GM19395 (cell line): ENCODE data around the gene TDP1.

Experiments
- ATAC-seq: cut with Tn5 transposase; IDR thresholded peaks from one replicate; pipeline ENCODE4 v1.9.1; 2021; ENCODE audit warnings: mild to moderate bottlenecking, moderate library complexity; ENCODE audit not compliant: unreplicated experiment

TDP1 gene

GRCh38 chr14:89955745-89956660 lies at the start of gene TDP1:
TDP1 (plus strand) TSS chr14:89955927; CDS start chr14:89963115, 7,188 bp downstream.
- ATAC-seq = peak; percentile 61

DNA sequence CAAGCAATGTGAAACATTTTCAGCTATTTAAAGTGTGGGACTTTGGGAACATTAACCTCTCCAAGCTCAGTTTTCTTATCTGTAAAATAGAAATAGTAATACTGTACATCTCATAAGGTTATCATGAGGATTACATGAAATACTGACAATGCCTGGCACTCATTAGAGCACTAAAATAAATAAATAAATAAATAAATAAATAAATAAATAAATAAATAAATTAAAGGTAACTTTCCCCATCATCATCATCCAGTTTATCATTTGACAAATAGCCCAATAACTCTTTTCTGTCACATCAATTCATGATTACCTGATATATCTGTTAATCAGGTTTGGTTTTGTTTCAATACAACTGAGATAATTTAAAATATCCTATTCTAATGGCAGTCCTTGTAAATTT lies 49.7 kb upstream of the TDP1 start:
- ATAC-seq = no peak

- ATAC-seq = no peak
Observed at GRCh38 chr14:89907655-89908054, 48.1 kb upstream of the TDP1 start.

DNA sequence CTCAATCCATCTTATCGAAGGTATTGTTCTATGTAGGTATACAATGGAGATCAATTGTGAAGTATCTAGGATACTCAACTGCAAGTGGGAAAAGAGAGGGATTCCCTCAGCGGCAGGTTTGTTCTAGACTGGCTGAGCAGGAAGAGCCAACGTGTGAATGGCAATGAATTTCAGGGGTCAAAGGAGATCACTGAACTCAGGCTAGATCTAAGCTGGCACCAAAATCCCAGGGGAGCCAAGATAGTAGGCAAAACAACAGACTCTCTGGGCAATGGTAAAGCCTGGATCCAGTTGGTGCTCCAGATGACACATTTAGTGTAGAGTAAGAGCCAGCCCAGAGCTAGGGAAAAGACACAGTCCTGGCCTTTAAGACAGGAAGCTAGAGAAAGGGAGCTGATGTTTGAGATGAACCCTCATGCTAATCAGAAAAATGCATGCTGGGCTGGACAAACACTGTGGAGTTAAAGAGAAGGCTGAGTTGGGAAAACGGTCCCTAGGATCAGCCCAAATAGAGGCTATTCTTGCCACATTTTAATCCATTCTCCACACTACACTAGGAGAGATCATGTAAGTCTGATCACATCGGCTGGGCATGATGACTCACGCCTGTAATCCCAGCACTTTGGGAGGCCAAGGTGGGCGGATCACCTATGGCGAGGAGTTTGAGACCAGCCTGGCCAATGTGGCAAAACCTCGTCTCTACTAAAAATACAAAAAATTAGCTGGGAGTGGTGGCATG lies 46.8 kb upstream of the TDP1 start:
- ATAC-seq = no peak

DNA sequence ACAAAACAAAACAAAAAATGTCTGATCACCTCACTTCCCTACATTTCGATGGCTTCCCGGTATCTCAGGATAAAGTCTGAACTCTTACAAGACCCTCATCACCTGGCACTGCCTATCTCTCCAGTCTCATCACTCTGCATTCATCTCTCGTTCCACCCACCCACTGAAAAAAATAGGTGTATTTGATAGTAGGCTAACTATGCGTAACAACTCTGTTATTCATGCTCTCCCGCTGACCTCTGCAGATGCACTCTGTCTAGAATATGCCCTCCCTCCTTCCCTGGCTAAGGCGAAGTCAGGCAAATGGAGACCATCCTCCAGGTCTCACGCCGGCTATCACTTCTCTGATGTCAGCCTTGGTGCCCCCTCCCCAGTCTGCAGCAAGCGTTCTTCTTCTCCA lies 46.1 kb upstream of the TDP1 start:
- ATAC-seq = no peak

DNA sequence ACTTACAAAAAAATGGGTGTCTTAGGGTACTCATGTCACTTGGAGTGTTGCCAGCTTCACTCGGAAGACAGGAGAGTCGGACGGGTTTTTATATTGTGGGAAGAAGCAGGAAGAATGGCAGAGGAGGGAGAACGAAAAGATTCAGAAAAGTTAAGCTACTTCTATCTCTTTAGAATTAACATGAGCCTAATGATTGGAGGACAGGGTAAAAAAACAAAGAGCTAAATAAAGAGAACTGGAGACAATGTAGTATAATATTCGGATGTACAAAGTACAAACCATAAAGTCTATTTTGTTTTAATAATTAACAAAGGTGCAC lies 45.1 kb upstream of the TDP1 start:
- no peak for ATAC-seq

DNA sequence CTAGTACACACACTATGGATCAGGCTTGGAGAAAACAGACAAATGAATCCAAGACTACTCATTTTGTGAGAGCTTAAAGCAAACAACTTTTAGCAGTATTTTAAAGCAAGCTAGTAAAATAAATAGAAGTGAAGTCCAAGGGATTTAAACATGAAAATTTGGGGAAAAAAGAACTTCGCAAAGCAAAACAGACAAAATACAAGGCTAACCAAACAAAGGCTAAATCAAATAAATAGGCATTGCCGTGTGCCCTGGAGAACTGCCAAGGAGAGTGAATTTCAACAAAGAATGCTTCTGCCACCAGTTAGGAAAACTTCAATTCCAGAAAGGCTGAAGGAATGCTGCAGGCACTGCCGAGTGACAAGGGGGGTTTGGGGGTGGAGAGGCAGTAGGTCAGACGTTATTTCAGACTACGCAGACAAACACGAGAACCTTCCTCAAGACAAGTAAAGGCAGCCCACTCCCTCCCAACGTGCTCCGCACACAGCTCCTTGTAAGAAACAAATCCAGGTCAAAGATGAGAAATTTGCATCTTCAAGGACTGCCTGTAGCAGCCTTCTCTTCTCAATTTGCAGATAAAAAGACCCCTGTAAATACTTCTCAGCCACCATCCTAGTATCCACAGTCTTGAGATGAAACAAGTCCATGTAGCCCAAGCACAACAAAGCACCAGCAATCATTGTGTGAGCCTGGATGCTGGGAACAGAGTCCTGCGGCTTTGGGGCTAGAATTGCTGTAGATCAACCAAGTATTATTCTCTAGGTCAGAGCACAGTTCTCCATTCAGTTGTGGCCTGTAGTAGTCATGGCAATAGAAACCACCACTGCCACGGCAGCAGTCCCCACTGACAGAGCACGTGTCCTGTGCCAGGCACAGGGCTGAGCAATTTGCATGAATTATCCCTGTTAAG lies 44.5 kb upstream of the TDP1 start:
- no peak for ATAC-seq

DNA sequence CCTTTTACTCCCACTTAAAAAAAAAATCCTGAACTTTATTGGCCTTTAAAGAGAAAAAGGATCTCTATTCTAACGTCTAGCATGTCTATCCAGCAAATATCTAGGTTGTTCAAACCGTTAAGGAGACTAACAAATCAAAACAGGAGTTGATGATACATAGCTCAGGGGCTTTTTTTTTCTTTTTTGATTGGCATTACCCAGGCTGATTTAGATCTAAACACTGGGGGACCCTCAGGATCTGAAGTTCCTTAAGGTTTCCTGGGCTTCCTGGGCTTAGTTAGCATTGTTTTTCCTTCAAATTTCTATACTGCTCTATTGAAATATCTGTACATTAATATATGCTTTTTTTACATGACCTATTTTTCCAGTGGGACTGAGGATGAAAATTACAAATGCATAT lies 43.5 kb upstream of the TDP1 start:
- ATAC-seq = no peak

- no peak for ATAC-seq
Observed at GRCh38 chr14:89912667-89913211, 43.0 kb upstream of the TDP1 start.

DNA sequence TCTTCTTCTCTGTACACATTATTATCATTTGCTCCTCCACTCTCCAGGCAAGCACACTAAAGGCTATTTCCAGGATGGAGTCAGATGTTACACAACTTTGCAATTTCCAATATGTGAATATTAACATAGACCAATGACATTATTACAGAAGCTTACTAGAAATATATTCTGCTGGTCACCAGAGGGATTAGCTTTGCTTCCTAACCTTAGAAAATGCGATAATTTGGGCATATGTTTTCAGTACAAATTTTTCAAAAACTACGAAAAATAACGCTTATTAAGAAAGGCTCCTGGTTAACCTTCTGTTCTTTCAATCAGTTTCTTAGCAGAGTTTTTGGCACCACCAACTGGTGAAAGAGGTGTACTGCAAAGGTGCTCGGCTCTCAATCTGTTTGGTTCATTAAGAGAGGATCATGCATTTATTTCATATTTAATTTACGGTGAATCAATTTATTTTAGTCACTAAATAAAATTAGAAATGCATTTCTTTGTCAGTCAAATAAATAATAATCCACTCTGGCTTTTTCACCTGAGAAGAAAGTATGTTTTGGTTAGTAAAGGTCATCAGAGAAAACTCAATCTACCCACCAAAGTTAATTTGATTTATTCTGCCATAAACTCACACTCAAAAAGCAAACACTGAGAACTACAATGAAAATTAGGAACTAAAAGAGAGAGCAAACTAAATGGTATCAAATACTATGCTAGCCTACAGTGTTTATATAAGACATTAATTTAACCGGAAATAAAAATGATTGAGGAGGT lies 40.4 kb upstream of the TDP1 start:
- ATAC-seq = peak; percentile 60

- no peak for ATAC-seq
Observed at GRCh38 chr14:89918721-89919120, 37.0 kb upstream of the TDP1 start.

DNA sequence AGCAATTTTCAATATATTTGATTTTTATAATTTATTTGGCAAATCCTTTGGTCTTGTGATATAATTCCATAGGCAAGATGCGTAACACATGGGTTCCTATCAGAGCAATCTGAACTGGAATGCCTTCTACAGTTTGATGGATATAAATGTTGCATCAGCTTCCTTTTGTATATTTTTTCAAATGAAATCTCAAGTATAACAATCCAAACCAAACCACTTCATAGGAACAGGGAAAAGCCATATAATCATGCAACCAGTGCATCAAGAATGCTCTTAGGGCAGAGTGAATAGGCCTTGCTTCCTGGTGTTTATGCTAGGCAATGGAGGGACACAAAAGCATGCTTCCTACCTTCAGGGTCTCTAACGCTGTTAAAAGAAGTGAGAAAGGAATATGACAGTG lies 35.7 kb upstream of the TDP1 start:
- no peak for ATAC-seq

GRCh38 chr14:89921346-89921745 lies 34.4 kb upstream of the TDP1 start:
- no peak for ATAC-seq

GRCh38 chr14:89922031-89922907 lies 33.5 kb upstream of the TDP1 start:
- ATAC-seq = no peak

GRCh38 chr14:89924268-89924667 lies 31.5 kb upstream of the TDP1 start:
- no peak for ATAC-seq

GRCh38 chr14:89926694-89927093 lies 29.0 kb upstream of the TDP1 start:
- no peak for ATAC-seq

- ATAC-seq = no peak
Observed at GRCh38 chr14:89927186-89927865, 28.4 kb upstream of the TDP1 start.

DNA sequence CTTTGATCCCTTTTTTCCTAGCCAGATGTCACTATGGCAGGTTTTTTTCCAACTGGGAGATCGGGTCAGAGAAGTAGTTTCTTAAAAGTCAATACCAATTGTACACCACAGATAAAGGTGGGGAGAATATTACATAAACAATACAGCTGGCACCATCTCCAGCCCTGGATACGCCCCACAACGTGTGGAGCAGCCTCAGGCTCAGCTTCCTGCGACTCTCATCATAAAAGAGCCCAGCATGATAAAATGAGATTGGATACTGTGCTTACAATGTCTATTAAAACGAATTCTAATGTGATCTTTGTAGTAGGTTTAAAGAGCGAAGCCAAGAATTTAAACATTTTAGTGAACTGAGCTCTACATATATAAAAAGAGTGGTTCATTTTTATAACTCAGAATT lies 22.7 kb upstream of the TDP1 start:
- no peak for ATAC-seq
